ENCODE data around the gene HSPA8. TPM values are rescaled to one million over a fixed set of nuclear protein-coding genes. Genes with fewer than 3 reads are reported as not detected.

HSPA8 gene
- polyA plus RNA-seq, 1 of the 3 experiments (the other 2 are of a cell fraction), result 2,088 TPM

GRCh38 chr11:123069908-123070821 lies 8.2 kb upstream of the HSPA8 start:
- CTCF ChIA-PET, result no interaction called here
- WGBS (ENCODE audit: low lambda C conversion rate), result 94% methylated on average over 5 of the region's 5 CpGs
- TF ChIP-seq ELF1 (IDR thresholded peaks at IDR 0.05), result no peak
- no peak for TF ChIP-seq RAD21 (IDR thresholded peaks at IDR 0.05; ENCODE audit: low read length)
- no peaks in the 10 kb centered on the region for H4K20me1 ChIP-seq (ENCODE audit: insufficient read depth)
- POLR2A ChIA-PET, result no interaction called here
- H3K9ac ChIP-seq, result no peak overlapping the region
- peaks cover 20% of the 10 kb centered on the region for H3K79me2 ChIP-seq (ENCODE audit: insufficient read depth)
- no peak overlapping the region; the same call in 1 of the 2 replicates for H2AFZ ChIP-seq (ENCODE audit: low read depth)
- H3K27ac ChIP-seq (ENCODE audit: low read depth in 2 of 2, low read length in 1 of 2), result no peak overlapping the region
- H3K9me3 ChIP-seq, result no peaks in the 10 kb centered on the region
- no peaks in the 10 kb centered on the region for H3K9me2 ChIP-seq
- H3K27me3 ChIP-seq (ENCODE audit: insufficient read depth), result no peaks in the 10 kb centered on the region
- DNase-seq, result no peak
- peaks cover 0 to 12% of the 10 kb centered on the region in 2 experiments; a peak in 1 of 4 replicates for H3K4me1 ChIP-seq (ENCODE audit: control insufficient read depth in 1 of 2, insufficient read depth in 2 of 2, low read depth in 1 of 2, low read length in 1 of 2)
- no peak overlapping the region for H3K4me3 ChIP-seq (ENCODE audit: low read depth in 2 of 2, low read length in 1 of 2)
- peaks cover 36 to 57% of the 10 kb centered on the region in 2 experiments for H3K36me3 ChIP-seq (replicated peaks in 1 of 2; ENCODE audit: control insufficient read depth in 1 of 2, insufficient read depth in 2 of 2, low read length in 1 of 2)
- H3F3A ChIP-seq (replicated peaks; ENCODE audit: insufficient read depth), result peaks cover 32% of the 10 kb centered on the region
- H3K4me2 ChIP-seq, result no peak overlapping the region

- peaks cover 12% of the 10 kb centered on the region for H4K20me1 ChIP-seq (ENCODE audit: insufficient read depth)
- no peak overlapping the region for H3K4me2 ChIP-seq
- ChIA-PET CTCF (interaction anchor here (1.1 to 1.8 kb wide), 3 partner anchors 11 to 182 kb away, joined by 4 read pairs; no protein-coding TSS in a partner anchor), POLR2A (no interaction called here)
- peaks cover 49% of the 10 kb centered on the region for H3K79me2 ChIP-seq (ENCODE audit: insufficient read depth)
- peak overlapping the region; percentile 7 to 99; a peak in 3 of 4 replicates for H3K27ac ChIP-seq (ENCODE audit: low read depth in 2 of 2, low read length in 1 of 2)
- H3K27me3 ChIP-seq (ENCODE audit: insufficient read depth), result no peaks in the 10 kb centered on the region
- WGBS (ENCODE audit: low lambda C conversion rate), result 90% methylated on average over 2 of the region's 2 CpGs
- peaks cover 10 to 29% of the 10 kb centered on the region in 2 experiments for H3K4me1 ChIP-seq (ENCODE audit: control insufficient read depth in 1 of 2, insufficient read depth in 2 of 2, low read depth in 1 of 2, low read length in 1 of 2)
- peaks cover 53% of the 10 kb centered on the region for H3F3A ChIP-seq (replicated peaks; ENCODE audit: insufficient read depth)
- peaks cover 17 to 26% of the 10 kb centered on the region in 2 experiments for H3K36me3 ChIP-seq (replicated peaks in 1 of 2; ENCODE audit: control insufficient read depth in 1 of 2, insufficient read depth in 2 of 2, low read length in 1 of 2)
- no peak overlapping the region for H3K9ac ChIP-seq
- H3K4me3 ChIP-seq (ENCODE audit: low read depth in 2 of 2, low read length in 1 of 2), result no peak overlapping the region
- no peak for DNase-seq
- no peaks in the 10 kb centered on the region for H3K9me2 ChIP-seq
- no peak overlapping the region; the same call in 1 of the 2 replicates for H2AFZ ChIP-seq (ENCODE audit: low read depth)
- H3K9me3 ChIP-seq, result no peaks in the 10 kb centered on the region
- peak; percentile 51; the same call in 1 of the 2 replicates for TF ChIP-seq MEF2A (IDR thresholded peaks at IDR 0.05; ENCODE audit: borderline replicate concordance, low read depth)
- no peak for TF ChIP-seq REST (IDR thresholded peaks at IDR 0.05; ENCODE audit: low read depth, low read length)
Measured at GRCh38 chr11:123065621-123066020, 3.7 kb upstream of the HSPA8 start.
